LoVo (cell line): Measurements from ENCODE around the gene SLC25A29.
A peak's percentile ranks its signal among the peaks of the same experiment; 100 is the strongest.

Experiments
- DNase-seq: peaks from one replicate; pipeline ENCODE4 v3.0.0-alpha.2; 2016; ENCODE audit warnings: low spot score

SLC25A29 gene

GRCh38 chr14:100332071-100332639, 25.9 kb upstream of the SLC25A29 start:
- no peak for DNase-seq

- DNase-seq: no peak
Measured at GRCh38 chr14:100330388-100330931, 24.2 kb upstream of the SLC25A29 start.

GRCh38 chr14:100330007-100330344, 23.7 kb upstream of the SLC25A29 start:
- DNase-seq: no peak

- DNase-seq: no peak
Measured at GRCh38 chr14:100329233-100330006, 23.2 kb upstream of the SLC25A29 start.

- DNase-seq: no peak
Measured at GRCh38 chr14:100328495-100329163, 22.4 kb upstream of the SLC25A29 start.

GRCh38 chr14:100327128-100327527, 20.9 kb upstream of the SLC25A29 start:
- no peak for DNase-seq

GRCh38 chr14:100325958-100326357, 19.7 kb upstream of the SLC25A29 start:
- no peak for DNase-seq

- no peak for DNase-seq
Measured at GRCh38 chr14:100325231-100325632, 19.0 kb upstream of the SLC25A29 start.

GRCh38 chr14:100323942-100324307, 17.7 kb upstream of the SLC25A29 start:
- no peak for DNase-seq

GRCh38 chr14:100323121-100323941, 17.1 kb upstream of the SLC25A29 start, which contains the start of gene SLC25A47:
Gene SLC25A47, plus strand, starts transcription at chr14:100323339. Its CDS starts 76 bp downstream, at chr14:100323415.
- no peak for DNase-seq

- no peak for DNase-seq
Measured at GRCh38 chr14:100322138-100322957, 16.1 kb upstream of the SLC25A29 start.

GRCh38 chr14:100321473-100322137, 15.4 kb upstream of the SLC25A29 start:
- DNase-seq: no peak

- DNase-seq: no peak
Measured at GRCh38 chr14:100320157-100320856, 14.1 kb upstream of the SLC25A29 start.

- DNase-seq: peak; percentile 30
Measured at GRCh38 chr14:100317912-100318808, 11.9 kb upstream of the SLC25A29 start.

- no peak for DNase-seq
Measured at GRCh38 chr14:100317389-100317788, 11.1 kb upstream of the SLC25A29 start.

- no peak for DNase-seq
Measured at GRCh38 chr14:100314724-100315123, 8.5 kb upstream of the SLC25A29 start.

GRCh38 chr14:100313464-100314230, 7.4 kb upstream of the SLC25A29 start:
- no peak for DNase-seq

- no peak for DNase-seq
Measured at GRCh38 chr14:100312877-100313400, 6.7 kb upstream of the SLC25A29 start.
